K562 (cell line): ENCODE measurements around the gene GSTA4.

ENCODE experiments used
- CTCF ChIP-seq, 3 experiments: IDR thresholded peaks in 2 of 3; conservative IDR thresholded peaks in 1 of 3; 2 replicates each; pipeline ENCODE4 v1.5.1; 2011 to 2012; ENCODE audit warnings: low read length in 3 of 3, mild to moderate bottlenecking in 3 of 3, control low read depth in 2 of 3, improper control_type of control experiment in 1 of 3, inconsistent platforms in 1 of 3, low read depth in 1 of 3, mixed read lengths in 1 of 3, moderate library complexity in 1 of 3; ENCODE audit not compliant: insufficient read depth in 2 of 3
- EZH2 ChIP-seq: IDR thresholded peaks from 2 replicates; pipeline ENCODE4 v1.6.1; 2012; ENCODE audit warnings: low read depth, mild to moderate bottlenecking, inconsistent platforms, low read length, borderline replicate concordance
- FOXJ2 ChIP-seq: fragments of 200-800 bp; sonication (Bioruptor generic); IDR thresholded peaks from 2 replicates; pipeline ENCODE4 v1.6.1; 2016; ENCODE audit warnings: missing genetic modification characterization, missing compliant biosample characterization
- FOXJ3 ChIP-seq: sonication (generic); formaldehyde crosslinking; IDR thresholded peaks from 2 replicates; pipeline ENCODE4 v1.4.0; 2020; ENCODE audit warnings: mild to moderate bottlenecking, missing genetic modification reagents
- KLF13 ChIP-seq: fragments of 450-650 bp; IDR thresholded peaks from 2 replicates; pipeline ENCODE4 v1.6.1; 2016; ENCODE audit warnings: missing genetic modification characterization, low read depth, mild to moderate bottlenecking, missing compliant biosample characterization, moderate library complexity, borderline replicate concordance
- PHF8 ChIP-seq: fragments of 200-600 bp; sonication (generic); IDR thresholded peaks from 2 replicates; pipeline ENCODE4 v1.6.1; 2012; ENCODE audit warnings: mixed run types, mild to moderate bottlenecking, inconsistent platforms, low read length, moderate library complexity, borderline replicate concordance
- RFX5 ChIP-seq: IDR thresholded peaks from 2 replicates; pipeline ENCODE4 v1.6.1; 2011; ENCODE audit warnings: low read depth, mild to moderate bottlenecking, improper control_type of control experiment, low read length
- SIX5 ChIP-seq, 2 experiments: IDR thresholded peaks; 2 replicates each; pipeline ENCODE4 v1.6.1; 2011; ENCODE audit warnings: low read length in 2 of 2, borderline replicate concordance in 1 of 2, low read depth in 1 of 2, mild to moderate bottlenecking in 1 of 2, moderate library complexity in 1 of 2; ENCODE audit not compliant: insufficient read depth in 1 of 2

DNA sequence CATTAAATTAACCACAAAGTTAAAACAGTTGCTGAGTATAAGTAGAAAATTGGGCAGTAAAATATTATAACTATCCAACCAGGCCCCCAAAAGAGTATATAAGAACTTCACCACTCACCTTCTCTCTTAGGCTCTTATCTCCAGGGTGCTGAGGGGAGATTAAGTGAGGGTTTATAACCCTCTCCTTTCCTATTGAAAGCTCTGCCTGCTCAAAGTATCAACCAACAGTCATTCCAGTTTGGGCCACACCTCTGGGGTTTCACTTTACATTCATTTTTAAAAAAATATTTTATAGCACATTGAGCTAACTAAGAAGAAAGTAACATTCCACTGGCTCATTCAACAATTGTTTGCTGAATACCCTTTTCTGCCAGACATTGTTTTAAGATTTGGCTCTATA lies 22.1 kb downstream of the GSTA4 start:
- TF ChIP-seq FOXJ3 (CRISPR knock-in tag) (no peak), RFX5 (no peak), CTCF (IDR thresholded peaks at IDR 0.05 in 2 of 3, conservative IDR thresholded peaks at IDR 0.05 in 1 of 3; ENCODE audit: insufficient read depth in 2 of 3, low read depth in 1 of 3, low read length in 3 of 3) (no peak), SIX5 (IDR thresholded peaks at IDR 0.05; ENCODE audit: borderline replicate concordance in 1 of 2, insufficient read depth in 1 of 2, low read depth in 1 of 2, low read length in 2 of 2) (no peak), EZH2 (no peak), KLF13 (no peak), PHF8 (no peak), FOXJ2 (tag) (no peak)
